Stimulated activated CD8-positive, alpha-beta memory T cell treated with anti-CD3 and anti-CD28 coated beads, Interleukin-7, amount 100 ng/mL, for 24 hours (primary cell): ENCODE data around the gene KPTN.

Experiments
- DNase-seq: peaks from one replicate; pipeline ENCODE4 v3.0.0-alpha.2; 2020; ENCODE audit warnings: low read depth

The KPTN gene

DNA sequence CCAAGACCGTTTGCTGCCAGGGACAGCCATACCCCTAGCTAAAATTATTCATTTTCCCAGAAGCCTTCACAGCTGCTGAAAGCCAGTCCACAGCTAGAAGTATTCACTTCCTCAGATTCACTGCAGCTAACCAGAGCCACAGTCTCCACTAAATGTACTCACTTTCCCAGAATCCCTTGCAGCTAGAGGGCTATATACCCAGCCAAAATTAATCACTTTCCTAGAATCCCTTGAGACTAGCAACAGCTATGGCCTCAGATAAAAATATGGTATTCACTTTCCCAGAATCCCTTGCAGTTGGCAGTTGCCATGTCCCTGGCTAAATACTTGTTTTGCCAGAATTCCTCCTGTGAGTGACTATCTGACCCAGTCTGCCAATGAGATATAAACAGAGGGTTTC lies 50.9 kb downstream of the KPTN start:
- no peak for DNase-seq

DNA sequence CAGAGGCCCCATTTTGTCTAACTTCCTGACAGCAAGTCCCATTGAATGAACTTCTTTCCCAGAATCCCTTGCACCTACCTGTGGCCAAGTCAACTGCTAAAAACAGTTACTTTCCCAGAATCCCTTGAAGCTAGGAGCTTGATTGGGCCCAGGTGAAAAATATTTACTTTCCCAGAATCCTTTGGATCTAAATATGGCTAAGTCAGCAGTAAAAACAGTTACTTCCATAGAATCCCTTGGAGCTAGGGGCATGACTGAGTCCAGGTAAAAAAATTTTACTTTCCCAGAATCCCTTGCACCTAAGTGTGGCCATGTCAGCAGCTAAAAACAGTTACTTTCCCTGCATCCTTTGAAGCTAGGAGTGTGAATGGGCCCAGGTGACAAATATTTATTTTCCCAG lies 51.5 kb downstream of the KPTN start:
- no peak for DNase-seq

DNA sequence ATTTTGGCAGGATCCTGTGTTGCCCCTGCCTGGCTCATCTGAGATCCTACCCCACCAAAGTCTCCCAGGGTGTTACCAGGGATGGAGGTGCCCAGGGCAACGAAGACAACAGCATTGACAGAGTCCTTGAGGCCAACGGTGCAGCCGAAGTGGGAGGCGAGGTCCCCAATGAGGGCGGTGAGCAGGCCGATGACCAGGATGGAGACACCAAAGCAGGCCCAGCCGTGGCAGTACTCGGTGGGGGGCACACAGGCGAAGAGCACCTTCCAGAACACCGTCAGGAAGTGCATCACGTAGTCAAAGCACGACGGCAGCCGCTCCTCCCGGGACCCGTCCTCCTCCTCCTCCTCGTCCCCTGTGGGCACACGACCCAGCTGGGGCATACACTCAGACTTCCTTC lies 51.9 kb downstream of the KPTN start:
- no peak for DNase-seq

DNA sequence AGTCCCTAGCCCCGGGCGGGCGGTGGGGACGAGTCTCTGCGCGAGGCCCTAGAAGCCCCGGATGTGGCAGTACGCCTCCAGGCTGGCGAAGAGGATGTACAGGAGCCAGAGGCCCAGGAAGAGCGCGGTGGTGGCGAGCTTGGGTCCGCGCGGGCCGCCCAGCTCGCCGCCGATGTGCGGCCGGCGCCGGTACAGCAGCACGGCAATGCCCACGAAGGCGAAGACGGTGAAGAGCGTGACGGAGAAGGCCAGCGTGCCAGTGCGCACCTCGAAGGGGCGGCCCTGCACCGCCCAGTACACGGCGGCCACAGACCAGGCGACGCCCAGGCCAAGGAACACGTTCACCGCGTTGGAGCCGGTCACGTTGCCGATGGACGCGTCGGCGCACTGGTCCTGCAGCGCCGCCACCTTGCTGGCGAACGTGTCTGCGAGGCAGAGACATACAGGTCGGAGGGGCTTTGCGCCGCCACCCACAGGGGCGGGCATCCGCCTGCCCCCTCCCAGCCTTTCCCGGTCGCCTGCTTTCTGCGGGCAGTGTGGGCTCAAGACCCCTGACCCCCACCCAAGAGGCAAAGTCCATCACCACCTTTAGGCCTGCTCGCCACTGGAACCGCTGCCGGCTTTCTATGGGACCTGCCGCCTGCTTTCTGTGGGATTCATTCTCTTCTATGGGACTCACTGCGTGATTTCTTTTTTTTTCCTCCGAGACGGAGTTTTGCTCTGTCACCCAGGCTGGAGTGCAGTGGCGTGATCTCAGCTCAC lies 53.8 kb downstream of the KPTN start:
- DNase-seq = no peak

DNA sequence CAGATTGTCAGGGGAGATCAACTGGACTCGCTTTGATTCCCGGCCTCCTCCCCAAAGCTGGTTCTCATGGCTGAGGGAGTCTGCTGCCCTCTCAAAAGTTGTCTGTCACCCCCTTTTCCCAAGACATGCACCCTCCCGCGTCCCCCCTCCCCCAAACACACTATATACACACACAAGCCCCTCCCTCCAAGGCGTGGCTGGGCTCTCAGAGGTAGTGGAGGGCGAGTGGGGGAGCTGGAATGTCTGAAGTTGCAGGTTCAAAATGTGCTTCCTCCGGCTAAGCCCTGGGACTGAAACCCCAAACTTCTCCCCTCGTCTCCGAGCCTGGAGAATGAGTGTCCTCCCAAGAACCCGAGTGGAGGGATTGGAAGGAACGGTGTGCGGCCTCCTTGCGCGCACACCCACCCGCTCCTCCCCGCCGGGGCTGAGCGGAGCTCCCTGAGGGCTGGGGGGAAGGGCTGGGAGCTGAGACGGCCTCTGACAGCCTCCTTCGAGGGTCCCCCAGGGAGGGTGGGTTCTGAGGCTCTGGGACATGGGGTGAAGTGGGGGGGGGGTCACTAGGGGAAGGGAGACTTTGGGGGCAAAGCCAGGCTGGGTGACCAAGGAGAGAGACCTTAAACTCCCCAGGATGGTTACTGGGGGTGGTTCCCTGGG lies 54.8 kb downstream of the KPTN start:
- no peak for DNase-seq

DNA sequence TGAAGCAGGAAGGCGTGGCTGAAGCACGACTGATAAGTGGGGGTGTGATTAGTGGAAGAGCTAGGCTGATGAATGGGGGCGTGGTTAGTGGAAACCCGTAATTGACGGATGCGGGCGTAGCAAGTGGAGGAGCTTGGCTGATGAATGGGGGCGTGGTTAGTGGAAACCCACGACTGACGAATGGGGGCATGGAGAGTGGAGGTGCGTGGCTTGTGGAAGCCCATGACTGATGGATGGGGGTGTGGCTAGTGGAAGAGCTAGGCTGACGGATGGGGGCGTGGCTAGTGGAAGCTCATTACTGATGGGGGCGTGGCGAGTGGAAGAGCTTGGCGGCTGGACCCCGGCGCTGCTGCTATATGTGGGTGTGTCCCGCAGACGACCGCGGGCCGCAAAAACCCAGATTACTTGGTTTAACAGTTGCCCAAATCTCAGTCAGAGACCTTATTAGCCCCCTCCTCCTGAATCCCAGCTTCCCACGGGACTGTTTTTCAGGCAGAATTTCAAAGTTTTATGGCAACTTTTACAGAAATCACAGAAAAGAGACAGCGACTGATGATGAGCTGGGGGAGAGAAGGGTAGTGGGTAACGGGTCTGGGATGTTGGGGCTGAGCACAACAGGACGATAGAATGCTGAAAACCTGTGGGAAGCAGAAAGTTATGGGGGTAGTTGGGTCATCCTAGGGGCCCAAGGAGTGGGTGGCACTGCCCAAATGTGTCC lies 55.7 kb downstream of the KPTN start:
- peak; percentile 67 for DNase-seq

DNA sequence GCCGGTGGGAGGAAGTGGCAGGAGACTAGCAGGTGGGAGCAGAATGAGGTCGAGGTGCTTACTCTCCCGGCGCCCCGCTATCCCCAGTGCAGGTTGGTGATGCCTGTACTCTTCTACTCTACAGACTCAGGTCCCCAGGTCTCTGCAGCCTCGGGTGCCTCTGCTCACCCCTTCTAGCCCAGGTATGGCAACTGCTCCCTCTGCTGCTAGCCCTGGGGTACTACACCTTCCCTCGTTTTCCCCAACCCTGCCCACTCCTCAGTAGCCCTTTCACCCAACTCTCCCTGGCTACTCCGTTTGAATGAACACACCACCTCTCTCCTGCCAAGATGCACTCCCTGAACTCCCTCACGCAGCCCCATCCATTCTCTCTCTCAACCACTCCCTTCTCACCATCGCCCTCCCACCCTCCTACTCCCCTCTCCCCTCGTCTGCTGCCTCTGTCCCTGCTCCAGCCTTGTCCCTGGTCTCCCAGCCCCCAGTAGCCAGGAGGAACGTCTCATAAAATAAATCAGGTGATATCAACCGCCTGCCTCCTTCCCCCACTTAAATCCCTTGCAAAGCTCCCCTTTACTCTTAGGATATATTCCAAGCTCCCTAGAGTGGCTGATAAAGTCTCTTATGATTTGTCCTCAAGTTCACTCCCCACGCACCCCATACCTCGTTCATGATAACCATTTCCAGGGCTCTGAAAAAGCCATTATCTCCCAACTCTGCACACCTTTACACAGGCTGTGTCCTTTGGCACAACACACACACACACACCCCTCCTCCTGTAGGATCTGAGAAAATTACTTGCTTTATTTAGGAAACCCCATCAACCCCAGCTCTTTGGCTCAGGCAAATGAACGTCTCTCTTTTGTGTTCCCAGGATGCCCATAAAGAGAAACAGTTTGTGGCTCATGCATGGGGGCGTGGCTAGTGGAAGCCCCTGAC lies 56.5 kb downstream of the KPTN start:
- DNase-seq = peak; percentile 46
